Measurements from ENCODE around the gene ZDHHC11.

ZDHHC11 gene, protein sequence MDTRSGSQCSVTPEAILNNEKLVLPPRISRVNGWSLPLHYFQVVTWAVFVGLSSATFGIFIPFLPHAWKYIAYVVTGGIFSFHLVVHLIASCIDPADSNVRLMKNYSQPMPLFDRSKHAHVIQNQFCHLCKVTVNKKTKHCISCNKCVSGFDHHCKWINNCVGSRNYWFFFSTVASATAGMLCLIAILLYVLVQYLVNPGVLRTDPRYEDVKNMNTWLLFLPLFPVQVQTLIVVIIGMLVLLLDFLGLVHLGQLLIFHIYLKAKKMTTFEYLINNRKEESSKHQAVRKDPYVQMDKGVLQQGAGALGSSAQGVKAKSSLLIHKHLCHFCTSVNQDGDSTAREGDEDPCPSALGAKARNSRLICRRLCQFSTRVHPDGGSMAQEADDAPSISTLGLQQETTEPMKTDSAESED

GRCh38 chr5:850511-851006 lies at the start of gene ZDHHC11:
Gene ZDHHC11 (minus strand): TSS chr5:850986. CDS start chr5:850602, 384 bp downstream.
- DNase-seq = no peak

GRCh38 chr5:893711-894110 lies 42.9 kb upstream of the ZDHHC11 start:
- no peak for DNase-seq

GRCh38 chr5:893137-893506 lies 42.3 kb upstream of the ZDHHC11 start:
- no peak for DNase-seq

DNA sequence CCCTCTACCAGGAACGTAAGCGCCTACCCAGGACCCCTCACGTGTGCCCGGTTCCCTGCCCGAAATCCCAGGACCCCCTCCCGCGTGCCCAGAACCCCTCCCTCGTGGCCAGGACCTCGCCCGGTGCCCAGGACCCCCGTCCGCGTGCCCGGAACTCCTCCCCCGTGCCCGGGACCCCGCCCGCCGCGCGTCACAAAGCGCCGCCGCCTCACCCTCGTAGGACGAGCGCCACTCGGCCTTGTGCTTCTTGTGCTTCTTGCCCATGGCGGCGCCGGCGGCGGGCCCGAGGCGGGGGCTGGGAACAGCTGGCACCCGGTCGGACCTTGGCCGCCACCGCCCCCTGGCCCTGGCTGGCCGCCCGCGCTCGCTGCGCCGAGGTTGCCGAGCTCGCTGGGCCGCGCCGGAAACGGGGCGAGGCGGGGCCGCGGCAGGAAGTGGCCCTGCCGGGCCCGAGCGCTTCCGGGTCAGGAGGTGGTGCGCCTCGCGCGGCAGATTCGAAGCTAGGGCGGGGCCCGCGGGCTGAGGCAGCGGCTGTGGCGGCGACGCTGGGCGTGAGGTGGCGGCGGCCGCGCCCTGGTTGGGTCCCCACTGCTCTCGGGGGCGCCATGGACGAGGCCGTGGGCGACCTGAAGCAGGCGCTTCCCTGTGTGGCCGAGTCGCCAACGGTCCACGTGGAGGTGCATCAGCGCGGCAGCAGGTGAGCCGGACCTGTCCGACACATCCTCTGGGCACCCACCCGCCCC lies 41.8 kb upstream of the ZDHHC11 start, which contains the start of the genes BRD9 and TRIP13:
TSS of gene BRD9 (minus strand) at position 408 of the 743 bp plus-strand sequence. CDS start at position 264, 144 bp downstream.
TSS of gene TRIP13 (plus strand) at position 491 of the 743 bp plus-strand sequence. CDS start at position 606, 115 bp downstream.
- peak; percentile 91 for DNase-seq

DNA sequence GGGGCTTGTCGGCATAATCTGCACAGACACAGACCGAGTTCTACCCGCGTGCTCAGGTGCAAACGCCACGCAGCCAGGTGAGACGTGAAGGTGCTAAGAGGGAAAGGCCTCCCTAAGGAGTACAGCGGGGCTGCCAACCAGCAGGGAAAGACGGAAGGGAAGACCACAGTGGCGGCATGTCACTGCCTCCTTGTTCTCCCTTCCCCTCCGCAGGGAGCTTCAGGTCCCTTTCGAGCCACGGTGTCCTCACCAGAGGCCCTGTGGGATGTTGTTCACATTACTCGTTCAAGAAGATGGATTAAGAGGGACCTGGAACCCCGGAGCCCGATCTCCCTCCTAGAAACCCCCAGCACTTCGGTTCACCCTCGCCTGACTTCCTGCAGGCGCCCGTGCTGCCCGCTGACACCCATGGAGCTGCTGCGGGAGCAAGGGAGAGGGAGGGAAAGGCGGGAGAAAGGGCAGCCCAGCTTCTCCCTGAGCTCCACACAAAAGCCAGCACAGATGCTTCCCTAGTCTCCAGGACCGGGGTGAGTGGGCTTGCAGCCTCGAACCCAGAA lies 41.1 kb upstream of the ZDHHC11 start:
- no peak for DNase-seq

DNA sequence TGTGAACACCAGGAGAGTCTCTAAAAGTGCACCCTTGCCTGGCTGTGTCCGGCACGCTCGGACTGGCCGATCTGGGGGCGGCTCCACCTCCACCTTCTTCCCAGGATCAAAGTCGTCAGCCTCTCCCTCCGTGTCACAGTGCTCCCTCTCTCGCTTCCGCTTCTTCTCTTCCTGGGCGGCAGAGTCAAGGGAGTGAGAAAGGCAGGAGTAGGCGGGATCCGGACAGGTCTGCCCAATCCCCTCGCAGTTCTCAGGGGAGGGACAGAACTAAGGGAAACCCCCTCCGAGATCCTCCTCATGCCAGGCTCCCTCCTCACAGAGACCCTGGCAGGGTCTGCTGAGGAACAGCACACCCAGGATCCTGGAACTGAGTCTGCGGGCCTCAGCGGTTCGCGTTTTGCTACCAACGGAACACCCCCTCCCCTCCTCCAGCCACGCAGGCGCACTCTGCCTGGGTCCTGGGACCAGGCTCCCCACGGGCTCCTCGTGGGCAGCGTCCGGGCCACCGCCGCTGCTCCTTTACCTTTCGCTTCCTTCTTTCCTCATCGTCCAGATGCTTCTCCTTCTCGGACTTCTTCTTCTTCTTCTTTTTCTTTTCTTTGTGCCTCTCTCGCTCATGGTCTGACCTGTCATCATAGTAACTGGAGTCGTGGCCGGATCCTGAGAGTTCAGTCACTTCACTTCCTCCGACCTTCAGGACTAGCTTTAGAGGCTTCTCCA lies 40.5 kb upstream of the ZDHHC11 start:
- DNase-seq = no peak

- DNase-seq = no peak
These were observed 38.4 kb upstream of the ZDHHC11 start for GRCh38 chr5:889075-889710.

DNA sequence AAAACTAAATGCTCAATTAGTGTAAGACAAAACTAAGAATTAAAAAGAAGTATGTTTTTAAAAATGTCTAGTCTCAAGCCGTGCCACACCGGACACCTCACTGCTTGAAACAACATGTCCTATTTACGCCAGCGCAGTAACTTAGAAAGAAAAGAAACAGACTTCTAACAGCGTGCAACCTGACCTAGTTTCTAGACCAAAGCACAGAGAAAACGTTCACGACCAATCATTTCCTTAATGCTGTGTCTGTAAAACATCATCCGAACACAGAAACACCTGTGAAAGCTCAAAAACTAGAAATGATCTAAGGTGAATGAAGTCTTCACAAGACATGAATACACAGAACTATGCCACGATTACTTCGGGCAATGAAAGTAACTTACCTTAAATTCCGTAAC lies 37.9 kb upstream of the ZDHHC11 start:
- DNase-seq = no peak

GRCh38 chr5:887947-888637 lies 37.3 kb upstream of the ZDHHC11 start:
- no peak for DNase-seq

DNA sequence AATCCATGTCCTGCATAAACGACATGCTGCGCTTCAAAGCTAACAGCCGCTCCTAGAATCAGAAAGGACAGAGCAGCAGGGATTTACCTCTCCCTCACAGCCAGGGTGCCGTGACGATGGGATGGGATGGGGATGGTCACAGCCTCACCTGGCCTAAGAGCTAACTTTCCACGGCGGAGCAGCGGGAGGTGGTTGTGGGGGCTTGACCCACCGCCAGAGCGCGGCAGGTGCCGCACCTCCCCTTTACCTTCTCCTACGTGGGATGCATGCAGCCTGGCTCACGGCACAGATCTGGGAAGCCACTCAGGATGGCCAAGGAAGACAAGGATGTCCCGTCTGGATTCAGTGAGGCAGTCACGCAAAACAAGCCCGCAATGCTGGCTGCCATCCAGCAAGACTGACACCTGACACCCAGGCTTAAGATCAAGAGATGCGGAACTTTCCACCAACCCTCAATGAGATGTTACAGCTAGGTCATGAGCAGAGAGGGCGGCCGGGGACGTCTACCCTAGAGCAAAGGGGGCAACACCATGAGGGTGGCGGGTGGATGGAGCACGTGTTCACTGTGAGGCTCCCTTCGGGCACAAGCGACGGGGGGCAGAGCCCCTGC lies 36.0 kb upstream of the ZDHHC11 start:
- no peak for DNase-seq

- no peak for DNase-seq
These were observed 35.2 kb upstream of the ZDHHC11 start for GRCh38 chr5:886036-886435.

GRCh38 chr5:885529-885928 lies 34.7 kb upstream of the ZDHHC11 start:
- no peak for DNase-seq

GRCh38 chr5:885127-885442 lies 34.3 kb upstream of the ZDHHC11 start:
- DNase-seq = no peak

DNA sequence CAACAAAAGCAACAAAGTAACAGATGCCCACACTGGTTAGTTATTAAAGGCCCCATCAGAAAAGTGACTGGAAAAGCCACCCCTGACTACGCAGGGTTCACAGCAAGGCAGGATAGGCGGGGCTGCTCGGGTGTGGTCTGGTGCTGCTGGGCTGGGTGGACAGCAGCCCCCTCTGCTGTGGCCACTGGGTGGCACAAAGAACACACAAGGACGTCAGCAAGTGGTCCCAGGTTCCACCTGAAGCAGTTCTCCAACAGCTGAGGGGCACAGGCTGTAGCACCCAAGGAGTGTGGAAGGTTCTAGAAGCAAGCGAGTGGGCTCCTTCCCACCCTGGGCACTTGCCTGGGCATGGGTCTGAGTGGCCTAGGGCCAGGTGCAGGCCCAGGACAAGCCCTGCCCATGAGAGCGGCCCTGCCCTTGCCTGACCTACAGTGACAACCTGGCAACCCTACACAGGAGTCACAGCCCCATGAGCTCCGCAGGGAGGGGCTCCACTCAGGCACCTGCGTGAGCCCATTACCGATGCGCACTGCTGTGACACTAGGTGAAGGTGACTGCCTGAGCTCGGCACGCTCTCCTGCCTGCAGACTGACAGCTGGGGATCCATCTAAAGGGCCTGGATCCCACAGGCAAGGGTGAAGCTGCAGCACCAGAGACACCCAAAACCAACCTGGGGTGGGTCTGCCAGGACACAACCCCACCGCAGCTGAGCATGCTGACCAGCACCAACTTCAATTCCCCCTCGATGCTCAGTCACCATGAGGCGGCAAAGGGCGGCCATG lies 33.8 kb upstream of the ZDHHC11 start:
- DNase-seq = no peak

- DNase-seq = no peak
These were observed 32.8 kb upstream of the ZDHHC11 start for GRCh38 chr5:883475-884181.

- no peak for DNase-seq
These were observed 31.7 kb upstream of the ZDHHC11 start for GRCh38 chr5:882253-883183.

DNA sequence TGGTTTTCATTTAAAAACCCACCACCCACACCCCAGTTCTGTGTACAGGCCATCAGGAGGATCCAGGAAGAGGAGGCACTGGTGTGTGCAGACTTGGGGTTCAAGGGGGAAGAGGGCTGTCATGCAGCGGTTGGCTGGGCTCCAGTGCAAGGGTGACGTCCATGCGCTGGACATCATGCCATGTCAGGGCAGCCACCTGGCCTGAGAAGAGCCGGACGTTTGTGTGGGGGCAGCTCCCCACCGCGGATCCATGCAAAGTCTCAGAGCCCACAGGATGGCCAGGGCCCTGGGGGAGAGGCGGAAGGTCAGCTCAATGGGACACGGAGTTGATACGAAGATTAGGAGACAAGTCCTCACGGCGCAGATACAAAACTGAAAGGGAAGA lies 30.8 kb upstream of the ZDHHC11 start:
- DNase-seq = no peak

DNA sequence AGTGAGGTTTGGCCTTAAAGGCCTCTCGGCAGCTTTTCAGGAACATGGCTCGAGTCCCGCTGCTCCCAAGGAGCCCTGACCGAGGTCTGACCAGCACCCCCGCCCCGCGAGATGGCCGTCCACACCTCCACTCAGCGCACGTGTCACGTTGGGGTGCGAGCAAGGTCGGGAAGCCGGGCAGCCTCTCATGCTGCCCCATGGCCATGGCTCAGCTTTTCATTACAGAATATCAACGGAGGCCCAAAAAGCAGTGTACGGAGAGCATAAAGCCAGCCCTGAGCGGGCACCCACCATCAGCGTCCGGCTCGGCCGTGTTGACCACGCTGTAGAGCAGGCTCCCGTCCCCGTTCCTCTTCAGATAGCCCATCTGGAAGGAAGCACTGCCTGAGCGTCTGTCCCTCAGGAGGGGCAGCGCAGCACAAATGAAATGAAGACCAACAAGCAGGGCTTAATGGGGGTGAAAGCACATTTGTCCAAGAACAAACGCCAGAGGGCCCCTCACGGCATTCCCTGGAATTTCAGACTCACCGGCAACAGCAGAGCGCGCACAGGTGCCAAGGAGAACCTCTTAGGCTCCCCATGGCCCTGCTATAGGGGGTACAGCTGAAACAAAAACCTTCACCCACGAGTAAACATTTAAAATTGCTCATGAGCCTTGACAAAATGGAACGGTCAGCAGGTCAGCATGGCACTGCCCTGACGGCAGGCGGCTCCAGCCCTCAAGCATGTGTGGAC lies 30.2 kb upstream of the ZDHHC11 start:
- DNase-seq = no peak

Measured in activated CD8-positive, alpha-beta memory T cell treated with anti-CD3 and anti-CD28 coated beads for 24 hours (primary cell).